Skin epidermis (tissue), 12 donors: ENCODE measurements around the gene ACSM4.
"Not testable (repeated sequence)": the region's sequence is repeated elsewhere in the genome, so short reads cannot be mapped to it uniquely, and the experiment has no call there.

Experiments
- H3K27ac ChIP-seq, 21 experiments: fragments of 200-600 bp; sonication (generic) in 11 of 21; one replicate each; pipeline ENCODE4 v1.5.0; 2020; ENCODE audit warnings: mild to moderate bottlenecking in 3 of 21, inconsistent platforms in 2 of 21, moderate library complexity in 2 of 21
- H3K4me3 ChIP-seq, 7 experiments: fragments of 200-600 bp; sonication (generic) in 2 of 7; one replicate each; pipeline ENCODE4 v1.5.0; 2020; ENCODE audit warnings: inconsistent platforms in 2 of 7, mild to moderate bottlenecking in 2 of 7, moderate library complexity in 1 of 7

Gene ACSM4

GRCh38 chr12:7303772-7304171, at the start of gene ACSM4:
ACSM4 (plus strand) TSS chr12:7304072; CDS start chr12:7304332, 260 bp downstream.
- Histone ChIP-seq H3K4me3 (no peak within 1 kb of the TSS), H3K27ac (no peak within 1 kb of the TSS)

- no peak overlapping the region for H3K27ac ChIP-seq
- H3K4me3 ChIP-seq: no peak overlapping the region
These were observed 44.8 kb upstream of the ACSM4 start for GRCh38 chr12:7259060-7259459.

GRCh38 chr12:7264538-7264937, 39.3 kb upstream of the ACSM4 start:
- no peak overlapping the region for H3K4me3 ChIP-seq
- no peak overlapping the region for H3K27ac ChIP-seq

- Histone ChIP-seq H3K4me3 (no peak overlapping the region), H3K27ac (no peak overlapping the region)
These were observed 38.6 kb upstream of the ACSM4 start for GRCh38 chr12:7265251-7265650.

GRCh38 chr12:7269273-7269672, 34.6 kb upstream of the ACSM4 start:
- no peak overlapping the region for H3K27ac ChIP-seq
- no peak overlapping the region for H3K4me3 ChIP-seq

GRCh38 chr12:7271893-7272514, 31.9 kb upstream of the ACSM4 start:
- no peak overlapping the region for H3K4me3 ChIP-seq
- H3K27ac ChIP-seq: no peak overlapping the region

- not testable (repeated sequence) for H3K27ac ChIP-seq, H3K4me3 ChIP-seq
These were observed 28.4 kb upstream of the ACSM4 start for GRCh38 chr12:7275482-7275881.

GRCh38 chr12:7282844-7283243, 21.0 kb upstream of the ACSM4 start:
- no peak overlapping the region for H3K4me3 ChIP-seq

GRCh38 chr12:7289743-7290142, 14.1 kb upstream of the ACSM4 start:
- H3K27ac ChIP-seq: no peak overlapping the region
- H3K4me3 ChIP-seq: no peak overlapping the region

More at GRCh38 chr12:7282844-7283243, 21.0 kb upstream of the ACSM4 start:
- H3K27ac ChIP-seq: no peak overlapping the region

- H3K27ac ChIP-seq: not testable (repeated sequence)
These were observed 13.3 kb upstream of the ACSM4 start for GRCh38 chr12:7290588-7290987.

GRCh38 chr12:7292300-7292699, 11.6 kb upstream of the ACSM4 start:
- Histone ChIP-seq H3K27ac (no peak overlapping the region), H3K4me3 (no peak overlapping the region)

More at GRCh38 chr12:7290588-7290987, 13.3 kb upstream of the ACSM4 start:
- H3K4me3 ChIP-seq: not testable (repeated sequence)

- Histone ChIP-seq H3K4me3 (no peak overlapping the region), H3K27ac (no peak overlapping the region)
These were observed 10.2 kb upstream of the ACSM4 start for GRCh38 chr12:7293670-7294069.

- no peak overlapping the region for H3K4me3 ChIP-seq
These were observed 8.3 kb upstream of the ACSM4 start for GRCh38 chr12:7295529-7295928.

GRCh38 chr12:7297865-7298264, 6.0 kb upstream of the ACSM4 start:
- no peak overlapping the region for H3K27ac ChIP-seq
- no peak overlapping the region for H3K4me3 ChIP-seq

More at GRCh38 chr12:7295529-7295928, 8.3 kb upstream of the ACSM4 start:
- no peak overlapping the region for H3K27ac ChIP-seq

- no peak overlapping the region for H3K4me3 ChIP-seq
- no peak overlapping the region for H3K27ac ChIP-seq
These were observed 1.4 kb upstream of the ACSM4 start for GRCh38 chr12:7302266-7302986.

GRCh38 chr12:7303230-7303629, 642 bp upstream of the ACSM4 start:
- no peak overlapping the region for H3K4me3 ChIP-seq
- H3K27ac ChIP-seq: no peak overlapping the region

GRCh38 chr12:7304456-7304855, 584 bp downstream of the ACSM4 start:
- H3K4me3 ChIP-seq: no peak overlapping the region

GRCh38 chr12:7310070-7310469, 6.2 kb downstream of the ACSM4 start:
- no peak overlapping the region for H3K4me3 ChIP-seq
- H3K27ac ChIP-seq: no peak overlapping the region

More at GRCh38 chr12:7304456-7304855, 584 bp downstream of the ACSM4 start:
- no peak overlapping the region for H3K27ac ChIP-seq

- Histone ChIP-seq H3K27ac (no peak overlapping the region), H3K4me3 (no peak overlapping the region)
These were observed 16.1 kb downstream of the ACSM4 start for GRCh38 chr12:7319930-7320329.

GRCh38 chr12:7321624-7322023, 17.8 kb downstream of the ACSM4 start:
- Histone ChIP-seq H3K27ac (no peak overlapping the region), H3K4me3 (no peak overlapping the region)

GRCh38 chr12:7322599-7322998, 18.7 kb downstream of the ACSM4 start:
- H3K27ac ChIP-seq: no peak overlapping the region
- H3K4me3 ChIP-seq: no peak overlapping the region
